Ascending aorta (tissue), 2 donors: ENCODE measurements around the gene TMEM252. TPM values are rescaled to one million over a fixed set of nuclear protein-coding genes. Genes with fewer than 3 reads are reported as not detected.
A peak's percentile ranks its signal among the peaks of the same experiment; 100 is the strongest.

Source experiments
- DNase-seq, 2 donors: peaks; one replicate each; pipeline ENCODE4 v3.0.0-alpha.2; 2019; ENCODE audit warnings: low spot score in 2 of 2
- H3K27ac ChIP-seq, 2 donors: fragments of 200-600 bp; sonication (generic); one replicate each; pipeline ENCODE4 v1.5.1; 2016 to 2017; ENCODE audit warnings: mild to moderate bottlenecking in 1 of 2
- H3K27me3 ChIP-seq: fragments of 200-600 bp; sonication (generic); one replicate; pipeline ENCODE4 v1.5.1; 2017
- H3K36me3 ChIP-seq, 2 donors: fragments of 200-600 bp; sonication (generic); one replicate each; pipeline ENCODE4 v1.5.1; 2016
- H3K4me1 ChIP-seq, 2 donors: fragments of 200-600 bp; sonication (generic); one replicate each; pipeline ENCODE4 v1.5.1; 2016 to 2017; ENCODE audit warnings: mild to moderate bottlenecking in 1 of 2
- H3K4me3 ChIP-seq, 2 donors: fragments of 200-600 bp; sonication (generic); one replicate each; pipeline ENCODE4 v1.5.1; 2016 to 2017; ENCODE audit warnings: mild to moderate bottlenecking in 1 of 2
- H3K9me3 ChIP-seq, 2 donors: fragments of 200-600 bp; sonication (generic); one replicate each; pipeline ENCODE4 v1.5.1; 2016
- CTCF ChIP-seq, 3 experiments: fragments of 200-600 bp in 2 of 3; fragments of 450-650 bp in 1 of 3; sonication (generic) in 2 of 3; IDR thresholded peaks; one replicate each; pipeline ENCODE4 v1.5.1; 2016 to 2019; ENCODE audit warnings: antibody characterized with exemption in 3 of 3, mild to moderate bottlenecking in 1 of 3, moderate library complexity in 1 of 3
- intact Hi-C: fragments of 100-400 bp; cut with DNase I; formaldehyde crosslinking; loops from one replicate; pipeline ENCODE4 v1.15.1; 2023
- total RNA-seq: library from RNA; depleted of rRNA; stranded (reverse); fragments of >200 nt; gene quantifications from one replicate; pipeline ENCODE4 v1.1.0, GENCODE V29; 2016

Gene TMEM252
- total RNA-seq, 1 donor from 2014 or later: not detected

- Histone ChIP-seq H3K9me3 (no peaks in the 10 kb centered on the region), H3K4me3 (no peak overlapping the region), H3K27me3 (no peaks in the 10 kb centered on the region), H3K27ac (peak overlapping the region; percentile 26 to 27), H3K36me3 (peaks cover 0 to 2% of the 10 kb centered on the region in 2 donors), H3K4me1 (peaks cover 0 to 22% of the 10 kb centered on the region in 2 donors)
- no peak for TF ChIP-seq CTCF (IDR thresholded peaks at IDR 0.05)
- DNase-seq: no peak
- intact Hi-C loops: no loop called here
Observed at GRCh38 chr9:68493541-68493940, 47.1 kb downstream of the TMEM252 start.

- intact Hi-C loops: no loop called here
- TF ChIP-seq CTCF (IDR thresholded peaks at IDR 0.05): no peak
- Histone ChIP-seq H3K4me1 (peaks cover 0 to 22% of the 10 kb centered on the region in 2 donors), H3K4me3 (no peak overlapping the region), H3K27me3 (no peaks in the 10 kb centered on the region), H3K36me3 (peaks cover 0 to 6% of the 10 kb centered on the region in 2 donors), H3K27ac (peak overlapping the region; percentile 14 to 35), H3K9me3 (no peaks in the 10 kb centered on the region)
- no peak for DNase-seq
Observed at GRCh38 chr9:68492806-68493205, 47.9 kb downstream of the TMEM252 start.

- no peak for DNase-seq
- Histone ChIP-seq H3K4me1 (peaks cover 0 to 20% of the 10 kb centered on the region in 2 donors), H3K4me3 (no peak overlapping the region), H3K9me3 (peaks cover 0 to 6% of the 10 kb centered on the region in 2 donors), H3K36me3 (peaks cover 14 to 24% of the 10 kb centered on the region in 2 donors), H3K27ac (no peak overlapping the region), H3K27me3 (no peaks in the 10 kb centered on the region)
- no peak for TF ChIP-seq CTCF (IDR thresholded peaks at IDR 0.05)
- intact Hi-C loops: no loop called here
Observed at GRCh38 chr9:68489646-68490045, 51.0 kb downstream of the TMEM252 start.

- Histone ChIP-seq H3K4me1 (peaks cover 0 to 7% of the 10 kb centered on the region in 2 donors), H3K4me3 (no peak overlapping the region), H3K27me3 (no peaks in the 10 kb centered on the region), H3K27ac (no peak overlapping the region), H3K36me3 (peaks cover 15 to 32% of the 10 kb centered on the region in 2 donors), H3K9me3 (peaks cover 0 to 6% of the 10 kb centered on the region in 2 donors)
- intact Hi-C loops: no loop called here
- TF ChIP-seq CTCF (IDR thresholded peaks at IDR 0.05): no peak
- no peak for DNase-seq
Observed at GRCh38 chr9:68488126-68488525, 52.6 kb downstream of the TMEM252 start.

Other genes starting within 250 kb of the TMEM252 start
- gene FOXD4L3, start 238.0 kb downstream of the TMEM252 start, total RNA-seq: not detected
- 70.9 TPM for gene PGM5, start 184.3 kb downstream of the TMEM252 start, total RNA-seq
- gene PIP5K1B, start 164.4 kb upstream of the TMEM252 start, total RNA-seq: 0.85 TPM